PC-3 (cell line): ENCODE measurements around the gene SCO1. TPM values are rescaled to one million over a fixed set of nuclear protein-coding genes. Genes with fewer than 3 reads are reported as not detected.
A peak's percentile ranks its signal among the peaks of the same experiment; 100 is the strongest.

Experiments used
- ATAC-seq: fragments of 200-7000 bp; cut with Tn5 transposase; 2 replicates; pipeline ENCODE4 v1.9.1; 2020; ENCODE audit warnings: mild to moderate bottlenecking, moderate library complexity
- BruUV-seq: library from RNA; stranded (reverse); fragments of 400-500 nt; replicated peaks from 2 replicates; lab custom pipeline; 2021; lab: Mats Ljungman, UMichigan
- CTCF ChIA-PET: fragments of 300-600 bp; sonication (Branson Sonifier 250); formaldehyde crosslinking; loops from one replicate; lab custom pipeline; 2022; ENCODE audit warnings: antibody characterized with exemption; lab: Charles Lee
- POLR2A ChIA-PET: fragments of 300-600 bp; sonication (Branson Sonifier 250); formaldehyde crosslinking; loops from one replicate; lab custom pipeline; 2022; ENCODE audit warnings: antibody characterized with exemption; ENCODE audit not compliant: unreplicated experiment; lab: Charles Lee
- DNase-seq: peaks from one replicate; pipeline ENCODE4 v3.0.0-alpha.2; 2015
- H2AFZ ChIP-seq: fragments of 300-600 bp; sonication (generic); 2 replicates; pipeline ENCODE4 v1.6.0; 2016; ENCODE audit warnings: antibody characterized with exemption, low read length
- H3F3A ChIP-seq: fragments of 300-600 bp; sonication (generic); one replicate; pipeline ENCODE4 v1.6.0; 2017; ENCODE audit warnings: antibody characterized with exemption, low read length, control low read depth, mild to moderate bottlenecking; ENCODE audit not compliant: unreplicated experiment
- H3K27ac ChIP-seq: fragments of 300-600 bp; sonication (generic); 2 replicates; pipeline ENCODE4 v1.5.1; 2016; ENCODE audit warnings: mild to moderate bottlenecking, low read length
- H3K27me3 ChIP-seq: fragments of 300-600 bp; sonication (generic); 2 replicates; pipeline ENCODE4 v1.6.1; 2016; ENCODE audit warnings: low read length, mixed read lengths
- H3K36me3 ChIP-seq: fragments of 300-600 bp; sonication (generic); 2 replicates; pipeline ENCODE4 v1.6.1; 2016; ENCODE audit warnings: low read depth, mixed run types, low read length, mixed read lengths
- H3K4me1 ChIP-seq: fragments of 300-600 bp; sonication (generic); 2 replicates; pipeline ENCODE4 v1.5.1; 2016; ENCODE audit warnings: low read length; ENCODE audit not compliant: insufficient read depth
- H3K4me2 ChIP-seq: fragments of 300-600 bp; sonication (generic); 2 replicates; pipeline ENCODE4 v1.6.0; 2016; ENCODE audit warnings: low read length
- H3K4me3 ChIP-seq: fragments of 300-600 bp; sonication (generic); 2 replicates; pipeline ENCODE4 v1.5.1; 2016; ENCODE audit warnings: mild to moderate bottlenecking, low read length, mixed read lengths
- H3K79me2 ChIP-seq: fragments of 300-600 bp; sonication (generic); 2 replicates; pipeline ENCODE4 v1.6.1; 2017; ENCODE audit warnings: low read length, mixed read lengths
- H3K9ac ChIP-seq: fragments of 300-600 bp; sonication (generic); 2 replicates; pipeline ENCODE4 v1.6.0; 2016; ENCODE audit warnings: mild to moderate bottlenecking, low read length
- H3K9me2 ChIP-seq: fragments of 300-600 bp; sonication (generic); replicated peaks from 2 replicates; pipeline ENCODE4 v1.6.1; 2016; ENCODE audit warnings: mixed run types, low read length, mixed read lengths
- H3K9me3 ChIP-seq: fragments of 300-600 bp; sonication (generic); 2 replicates; pipeline ENCODE4 v1.6.1; 2016; ENCODE audit warnings: low read length, mixed read lengths
- H4K20me1 ChIP-seq: fragments of 300-600 bp; sonication (generic); 2 replicates; pipeline ENCODE4 v1.6.1; 2016; ENCODE audit warnings: low read length, mixed read lengths
- CTCF ChIP-seq: fragments of 300-600 bp; sonication (generic); conservative IDR thresholded peaks from 2 replicates; pipeline ENCODE4 v1.5.1; 2017; ENCODE audit warnings: antibody characterized with exemption, low read depth, mild to moderate bottlenecking, low read length
- EZH2 ChIP-seq: fragments of 300-600 bp; sonication (generic); IDR thresholded peaks from one replicate; pipeline ENCODE4 v1.6.1; 2017; ENCODE audit warnings: antibody characterized with exemption, mild to moderate bottlenecking, low read length; ENCODE audit not compliant: unreplicated experiment
- EZH2phosphoT487 ChIP-seq: fragments of 300-600 bp; sonication (generic); IDR thresholded peaks from 2 replicates; pipeline ENCODE4 v1.6.1; 2018; ENCODE audit warnings: mild to moderate bottlenecking, antibody characterized with exemption, low read length, borderline replicate concordance
- intact Hi-C: fragments of 100-400 bp; cut with micrococcal nuclease; formaldehyde crosslinking; loops from 2 replicates; pipeline ENCODE4 v1.9.0; 2023
- total RNA-seq: library from RNA; depleted of rRNA; stranded (reverse); fragments of >200 nt; gene quantifications from 2 replicates; pipeline ENCODE4 v1.2.3, GENCODE V29; 2014

The SCO1 gene
- total RNA-seq, 1 experiment from 2014 or later: 59.7 TPM

DNA sequence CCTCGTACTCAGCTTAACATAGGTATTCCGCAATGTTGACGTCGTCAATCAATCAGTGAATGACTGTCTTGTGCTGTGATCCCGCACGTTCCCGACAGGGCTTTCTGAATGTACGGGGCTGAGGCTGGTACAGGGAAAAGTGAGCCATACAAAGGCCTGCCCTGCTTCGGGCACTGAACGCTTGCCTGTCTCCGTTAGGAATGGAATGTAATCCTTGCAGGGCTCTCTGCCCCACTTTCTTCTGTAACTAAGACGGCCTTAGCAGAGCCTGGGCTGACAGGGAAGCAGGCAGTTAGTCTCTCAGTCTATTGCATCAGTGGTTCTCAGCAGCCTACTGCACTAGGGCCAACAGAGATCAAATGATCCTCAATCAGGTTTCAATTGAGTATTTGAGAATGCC lies 24.0 kb downstream of the SCO1 start:
- DNase-seq (no peak), ATAC-seq (no peak)
- POLR2A ChIA-PET: no interaction called here
- Histone ChIP-seq H3K9me3 (no peaks in the 10 kb centered on the region), H3K27ac (no peak overlapping the region), H3K4me2 (no peak overlapping the region), H3K9ac (no peak overlapping the region), H3K36me3 (peaks cover 2% of the 10 kb centered on the region; the same call in 1 of the 2 replicates), H3K4me3 (no peak overlapping the region), H3F3A (no peaks in the 10 kb centered on the region), H2AFZ (no peak overlapping the region), H3K9me2 (no peaks in the 10 kb centered on the region), H3K4me1 (no peaks in the 10 kb centered on the region), H4K20me1 (no peaks in the 10 kb centered on the region), H3K27me3 (no peaks in the 10 kb centered on the region), H3K79me2 (no peaks in the 10 kb centered on the region)
- no TSS peak for BruUV-seq
- intact Hi-C loops: no loop called here
- no peak for TF ChIP-seq CTCF
- CTCF ChIA-PET: no interaction called here

DNA sequence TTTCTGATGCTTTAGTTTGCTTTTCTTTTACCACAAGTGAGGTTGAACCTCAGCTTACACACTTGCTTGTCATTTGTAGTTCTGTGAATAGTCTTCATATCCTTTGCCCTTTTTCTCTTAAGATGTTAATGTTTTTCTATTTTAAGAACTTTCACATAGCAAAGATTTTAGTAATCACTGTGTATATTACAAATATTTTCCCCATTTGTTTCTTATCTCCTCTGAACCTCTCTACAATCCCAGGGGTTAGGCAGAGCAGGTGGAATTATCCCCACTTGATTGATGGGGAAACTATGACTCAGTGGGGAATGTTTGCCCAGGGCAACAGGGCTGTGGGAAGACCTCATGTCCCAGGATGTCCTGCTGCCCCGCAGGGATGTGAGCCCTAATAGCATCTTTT lies 28.6 kb downstream of the SCO1 start:
- CTCF ChIA-PET: no interaction called here

GRCh38 chr17:10666906-10667305 lies 30.4 kb downstream of the SCO1 start:
- DNase-seq (no peak), ATAC-seq (no peak)
- no peaks in the 10 kb centered on the region for H3K79me2 ChIP-seq
- POLR2A ChIA-PET: interaction anchor here (0.6 kb wide), 1 partner anchor 36 kb away, joined by 3 read pairs; no protein-coding TSS in a partner anchor
- BruUV-seq: no TSS peak
- H3K27ac ChIP-seq: no peak overlapping the region
- no peak overlapping the region for H3K4me3 ChIP-seq
- H3K4me2 ChIP-seq: no peak overlapping the region
- no peak overlapping the region for H2AFZ ChIP-seq
- H3K27me3 ChIP-seq: no peaks in the 10 kb centered on the region
- no peaks in the 10 kb centered on the region for H3F3A ChIP-seq
- intact Hi-C loops: no loop called here
- no peaks in the 10 kb centered on the region for H3K9me2 ChIP-seq
- no peaks in the 10 kb centered on the region for H3K36me3 ChIP-seq
- no peaks in the 10 kb centered on the region for H3K9me3 ChIP-seq
- no peaks in the 10 kb centered on the region for H4K20me1 ChIP-seq
- CTCF ChIA-PET: no interaction called here
- TF ChIP-seq CTCF: no peak
- no peak for TF ChIP-seq EZH2phosphoT487
- TF ChIP-seq EZH2: no peak
- no peak overlapping the region for H3K9ac ChIP-seq
- no peaks in the 10 kb centered on the region for H3K4me1 ChIP-seq

More for the DNA sequence above, 28.6 kb downstream of the SCO1 start:
- POLR2A ChIA-PET: no interaction called here
- TF ChIP-seq CTCF (no peak), EZH2phosphoT487 (no peak), EZH2 (no peak)
- intact Hi-C loops: no loop called here
- H3K36me3 ChIP-seq: no peaks in the 10 kb centered on the region
- no peaks in the 10 kb centered on the region for H3K79me2 ChIP-seq
- no peaks in the 10 kb centered on the region for H4K20me1 ChIP-seq
- no peak overlapping the region for H3K9ac ChIP-seq
- H3K4me3 ChIP-seq: no peak overlapping the region
- ATAC-seq: no peak
- H3K27me3 ChIP-seq: no peaks in the 10 kb centered on the region
- H3K4me1 ChIP-seq: no peaks in the 10 kb centered on the region
- H3K4me2 ChIP-seq: no peak overlapping the region
- no TSS peak for BruUV-seq
- no peaks in the 10 kb centered on the region for H3K9me2 ChIP-seq
- peak; percentile 6 for DNase-seq
- H3K27ac ChIP-seq: no peak overlapping the region
- H3F3A ChIP-seq: no peaks in the 10 kb centered on the region
- no peak overlapping the region for H2AFZ ChIP-seq
- H3K9me3 ChIP-seq: no peaks in the 10 kb centered on the region
